ENCODE data around the gene DGKB. TPM values are rescaled to one million over a fixed set of nuclear protein-coding genes. Genes with fewer than 3 reads are reported as not detected.

The DGKB gene
- total and polyA plus RNA-seq, 7 experiments from 2014 or later: not detected

DNA sequence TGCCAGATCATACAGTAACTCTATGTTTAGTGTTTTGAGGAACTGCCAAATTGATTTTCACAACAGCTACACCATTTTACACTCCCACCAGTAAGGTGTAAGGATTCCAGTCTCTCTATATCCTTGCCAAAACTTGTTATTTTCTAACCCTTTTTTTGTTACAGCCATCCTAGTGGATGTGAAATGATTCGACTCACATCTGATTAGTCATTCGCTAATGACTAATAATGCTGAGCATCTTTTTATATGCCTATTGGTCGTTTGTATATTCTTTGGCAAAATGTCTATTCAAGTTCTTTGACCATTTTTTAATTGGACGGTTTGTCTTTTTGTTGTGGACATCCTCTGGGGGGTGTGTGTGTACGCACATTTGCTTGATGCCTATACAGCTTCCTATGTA, 142.8 kb downstream of the DGKB start:
- no peaks in the 10 kb centered on the region for H3K27me3 Mint-ChIP-seq
- H3K27me3 ChIP-seq (ENCODE audit: control insufficient read depth in 2 of 2, insufficient read depth in 2 of 2, low read length in 2 of 2): no peaks in the 10 kb centered on the region
- H3K27ac Mint-ChIP-seq: no peak overlapping the region
- H3K36me3 ChIP-seq (ENCODE audit: control insufficient read depth in 2 of 3, insufficient read depth in 3 of 3, low read length in 3 of 3): no peaks in the 10 kb centered on the region
- POLR2A ChIA-PET: no interaction called here
- H3K36me3 Mint-ChIP-seq: no peaks in the 10 kb centered on the region
- intact Hi-C loops (cut with micrococcal nuclease): no loop called here
- no peaks in the 10 kb centered on the region for H3K4me1 ChIP-seq (ENCODE audit: control insufficient read depth in 2 of 2, insufficient read depth in 2 of 2, low read length in 2 of 2)
- CTCF ChIA-PET: no interaction called here
- DNase-seq: no peak
- no peak overlapping the region for H3K27ac ChIP-seq (ENCODE audit: low read depth, low read length)
- no peak overlapping the region for H3K4me3 Mint-ChIP-seq
- no peaks in the 10 kb centered on the region for H3K9me3 ChIP-seq (ENCODE audit: control insufficient read depth in 2 of 3, low read length in 3 of 3)
- no peak overlapping the region for H3K4me3 ChIP-seq (ENCODE audit: low read length)
- peaks cover 0 to 9% (median 5%) of the 10 kb centered on the region in 11 donors for H3K9me3 Mint-ChIP-seq
- no peak for ATAC-seq
- H3K4me1 Mint-ChIP-seq: no peaks in the 10 kb centered on the region

DNA sequence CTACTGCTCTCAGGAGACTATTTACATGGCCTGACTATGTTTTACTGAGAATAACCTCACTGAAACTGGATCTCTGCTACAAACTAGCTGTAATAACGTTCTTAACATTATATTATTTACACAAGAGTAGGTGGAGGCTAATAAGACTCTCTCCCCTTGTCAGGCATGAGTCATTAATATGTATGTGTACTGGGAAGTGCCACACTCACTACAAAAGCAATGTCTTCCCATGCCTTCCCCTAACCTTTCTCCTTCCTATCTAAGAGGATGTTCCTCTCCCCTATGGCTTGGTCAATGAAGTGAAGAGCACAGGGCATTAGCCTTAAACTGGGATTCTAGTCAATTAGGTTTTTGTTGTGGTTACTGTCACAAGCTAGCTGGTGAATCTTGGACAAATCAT, 147.9 kb downstream of the DGKB start:
- no peaks in the 10 kb centered on the region for H3K4me1 ChIP-seq (ENCODE audit: control insufficient read depth in 2 of 2, insufficient read depth in 2 of 2, low read length in 2 of 2)
- H3K36me3 ChIP-seq (ENCODE audit: control insufficient read depth in 2 of 3, insufficient read depth in 3 of 3, low read length in 3 of 3): no peaks in the 10 kb centered on the region
- H3K9me3 ChIP-seq (ENCODE audit: control insufficient read depth in 2 of 3, low read length in 3 of 3): no peaks in the 10 kb centered on the region
- Mint-ChIP-seq H3K4me1 (no peaks in the 10 kb centered on the region), H3K27ac (no peak overlapping the region), H3K36me3 (no peaks in the 10 kb centered on the region), H3K9me3 (peaks cover 0 to 4% (median 0%) of the 10 kb centered on the region in 11 donors), H3K27me3 (no peaks in the 10 kb centered on the region), H3K4me3 (no peak overlapping the region)
- intact Hi-C loops (cut with micrococcal nuclease): no loop called here
- POLR2A ChIA-PET: no interaction called here
- H3K27ac ChIP-seq (ENCODE audit: low read depth, low read length): no peak overlapping the region
- no peaks in the 10 kb centered on the region for H3K27me3 ChIP-seq (ENCODE audit: control insufficient read depth in 2 of 2, insufficient read depth in 2 of 2, low read length in 2 of 2)
- no peak for ATAC-seq
- H3K4me3 ChIP-seq (ENCODE audit: low read length): no peak overlapping the region
- no peak for DNase-seq
- CTCF ChIA-PET: no interaction called here

DNA sequence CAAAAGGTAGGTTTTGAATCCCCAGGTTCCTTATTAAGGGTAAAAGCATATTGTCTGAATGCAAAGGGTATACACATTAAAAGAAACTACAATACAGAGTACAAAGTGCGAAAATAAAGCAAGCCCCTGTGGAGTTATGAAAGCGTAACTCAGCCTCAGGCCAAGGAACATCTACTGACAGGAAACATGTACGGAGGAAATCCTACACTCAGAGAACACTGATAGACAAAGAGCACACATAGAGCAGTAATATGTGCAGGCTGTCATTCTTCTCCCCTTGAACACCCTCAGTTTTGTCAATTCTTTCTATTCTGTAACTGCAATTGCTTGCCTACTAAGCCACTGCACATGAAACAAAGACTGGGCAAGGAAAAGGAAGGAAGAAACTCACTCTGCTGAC, 150.2 kb downstream of the DGKB start:
- ChIA-PET POLR2A (no interaction called here), CTCF (no interaction called here)
- ATAC-seq (no peak), DNase-seq (no peak)
- H3K4me3 Mint-ChIP-seq: no peak overlapping the region
- no peaks in the 10 kb centered on the region for H3K4me1 ChIP-seq (ENCODE audit: control insufficient read depth in 2 of 2, insufficient read depth in 2 of 2, low read length in 2 of 2)
- no peak overlapping the region for H3K4me3 ChIP-seq (ENCODE audit: low read length)
- H3K27me3 ChIP-seq (ENCODE audit: control insufficient read depth in 2 of 2, insufficient read depth in 2 of 2, low read length in 2 of 2): no peaks in the 10 kb centered on the region
- no peaks in the 10 kb centered on the region for H3K36me3 ChIP-seq (ENCODE audit: control insufficient read depth in 2 of 3, insufficient read depth in 3 of 3, low read length in 3 of 3)
- H3K27ac Mint-ChIP-seq: no peak overlapping the region
- H3K9me3 ChIP-seq (ENCODE audit: control insufficient read depth in 2 of 3, low read length in 3 of 3): no peaks in the 10 kb centered on the region
- intact Hi-C loops (cut with micrococcal nuclease): no loop called here
- no peaks in the 10 kb centered on the region for H3K4me1 Mint-ChIP-seq
- H3K9me3 Mint-ChIP-seq: peaks cover 0 to 7% (median 0%) of the 10 kb centered on the region in 11 donors
- no peaks in the 10 kb centered on the region for H3K36me3 Mint-ChIP-seq
- H3K27ac ChIP-seq (ENCODE audit: low read depth, low read length): no peak overlapping the region
- no peaks in the 10 kb centered on the region for H3K27me3 Mint-ChIP-seq

DNA sequence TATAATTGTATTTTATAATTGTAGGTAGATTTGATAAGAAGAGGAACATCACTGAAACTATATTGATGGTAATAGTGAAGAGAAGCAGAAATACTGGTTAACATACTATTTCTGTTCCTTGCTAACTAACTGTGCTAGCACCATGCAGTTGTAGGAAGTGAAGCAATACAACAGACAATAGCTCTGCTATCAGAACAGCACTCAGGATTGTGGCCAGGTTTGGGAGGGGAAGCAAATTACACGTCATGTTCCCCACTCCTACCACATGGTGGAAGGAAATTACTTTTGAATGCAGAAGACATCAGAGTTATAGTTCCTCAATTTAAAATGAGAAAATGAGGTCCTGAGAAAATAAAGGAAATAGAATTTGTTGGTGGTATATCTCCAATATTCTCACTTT, 151.1 kb downstream of the DGKB start:
- no peaks in the 10 kb centered on the region for H3K36me3 ChIP-seq (ENCODE audit: control insufficient read depth in 2 of 3, insufficient read depth in 3 of 3, low read length in 3 of 3)
- POLR2A ChIA-PET: no interaction called here
- Mint-ChIP-seq H3K27ac (no peak overlapping the region), H3K4me3 (no peak overlapping the region), H3K27me3 (no peaks in the 10 kb centered on the region), H3K36me3 (no peaks in the 10 kb centered on the region), H3K4me1 (no peaks in the 10 kb centered on the region), H3K9me3 (peaks cover 0 to 11% (median 0%) of the 10 kb centered on the region in 11 donors)
- CTCF ChIA-PET: no interaction called here
- H3K9me3 ChIP-seq (ENCODE audit: control insufficient read depth in 2 of 3, low read length in 3 of 3): no peaks in the 10 kb centered on the region
- no peak for ATAC-seq
- no peak for DNase-seq
- H3K4me3 ChIP-seq (ENCODE audit: low read length): no peak overlapping the region
- no peak overlapping the region for H3K27ac ChIP-seq (ENCODE audit: low read depth, low read length)
- H3K27me3 ChIP-seq (ENCODE audit: control insufficient read depth in 2 of 2, insufficient read depth in 2 of 2, low read length in 2 of 2): no peaks in the 10 kb centered on the region
- H3K4me1 ChIP-seq (ENCODE audit: control insufficient read depth in 2 of 2, insufficient read depth in 2 of 2, low read length in 2 of 2): no peaks in the 10 kb centered on the region
- intact Hi-C loops (cut with micrococcal nuclease): no loop called here

DNA sequence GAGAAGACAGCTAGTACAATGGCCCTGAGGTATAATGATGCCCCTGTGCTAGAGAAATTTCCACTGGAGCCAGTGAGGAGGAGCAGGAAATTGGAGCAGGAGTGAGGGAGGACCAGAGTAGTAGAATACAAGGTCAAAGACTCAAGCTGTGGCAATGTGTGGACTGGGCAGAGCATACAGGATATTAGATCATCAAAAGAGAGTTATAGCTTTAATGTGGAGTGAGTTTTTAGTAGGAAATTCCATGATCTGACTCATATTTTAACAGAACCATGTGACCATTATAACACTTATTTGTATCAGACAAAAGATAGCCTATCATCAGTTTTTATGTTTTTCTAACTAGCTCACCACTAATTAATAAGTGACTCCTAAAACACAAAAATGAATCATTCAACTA, 154.1 kb downstream of the DGKB start:
- Mint-ChIP-seq H3K36me3 (no peaks in the 10 kb centered on the region), H3K4me3 (no peak overlapping the region), H3K27me3 (no peaks in the 10 kb centered on the region), H3K9me3 (peaks cover 0 to 24% (median 8%) of the 10 kb centered on the region in 11 donors), H3K27ac (no peak overlapping the region), H3K4me1 (no peaks in the 10 kb centered on the region)
- no peaks in the 10 kb centered on the region for H3K4me1 ChIP-seq (ENCODE audit: control insufficient read depth in 2 of 2, insufficient read depth in 2 of 2, low read length in 2 of 2)
- H3K36me3 ChIP-seq (ENCODE audit: control insufficient read depth in 2 of 3, insufficient read depth in 3 of 3, low read length in 3 of 3): no peaks in the 10 kb centered on the region
- no peak overlapping the region for H3K4me3 ChIP-seq (ENCODE audit: low read length)
- H3K27me3 ChIP-seq (ENCODE audit: control insufficient read depth in 2 of 2, insufficient read depth in 2 of 2, low read length in 2 of 2): no peaks in the 10 kb centered on the region
- POLR2A ChIA-PET: no interaction called here
- ATAC-seq: no peak
- intact Hi-C loops (cut with micrococcal nuclease): no loop called here
- no peak overlapping the region for H3K27ac ChIP-seq (ENCODE audit: low read depth, low read length)
- H3K9me3 ChIP-seq (ENCODE audit: control insufficient read depth in 2 of 3, low read length in 3 of 3): peaks cover 0 to 5% (median 0%) of the 10 kb centered on the region in 3 experiments
- CTCF ChIA-PET: no interaction called here
- no peak for DNase-seq

DNA sequence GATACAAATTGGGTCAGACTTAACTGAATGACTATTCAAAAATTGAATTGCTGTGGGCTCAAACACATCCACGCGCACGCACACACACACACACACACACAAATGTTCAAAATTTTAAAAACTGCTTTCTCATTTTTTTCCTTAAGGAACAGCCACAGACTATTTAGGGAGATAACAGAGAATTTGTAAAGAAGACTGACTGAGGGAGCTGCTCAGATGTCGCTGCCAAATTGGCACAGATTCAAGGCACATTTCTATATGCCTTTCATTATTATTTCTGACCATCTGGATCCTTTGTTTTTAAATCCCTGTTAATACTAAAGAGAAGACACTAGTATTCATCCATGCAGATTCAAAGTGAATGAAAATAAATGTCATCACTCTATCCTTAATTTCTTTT, 154.8 kb downstream of the DGKB start:
- no peaks in the 10 kb centered on the region for H3K27me3 ChIP-seq (ENCODE audit: control insufficient read depth in 2 of 2, insufficient read depth in 2 of 2, low read length in 2 of 2)
- no peaks in the 10 kb centered on the region for H3K36me3 ChIP-seq (ENCODE audit: control insufficient read depth in 2 of 3, insufficient read depth in 3 of 3, low read length in 3 of 3)
- Mint-ChIP-seq H3K27me3 (no peaks in the 10 kb centered on the region), H3K4me1 (no peaks in the 10 kb centered on the region), H3K9me3 (peaks cover 0 to 31% (median 11%) of the 10 kb centered on the region in 11 donors), H3K27ac (no peak overlapping the region), H3K4me3 (no peak overlapping the region), H3K36me3 (no peaks in the 10 kb centered on the region)
- ChIA-PET CTCF (no interaction called here), POLR2A (no interaction called here)
- peaks cover 0 to 5% (median 0%) of the 10 kb centered on the region in 3 experiments for H3K9me3 ChIP-seq (ENCODE audit: control insufficient read depth in 2 of 3, low read length in 3 of 3)
- H3K4me3 ChIP-seq (ENCODE audit: low read length): no peak overlapping the region
- H3K27ac ChIP-seq (ENCODE audit: low read depth, low read length): no peak overlapping the region
- ATAC-seq: no peak
- DNase-seq: no peak
- intact Hi-C loops (cut with micrococcal nuclease): no loop called here
- no peaks in the 10 kb centered on the region for H3K4me1 ChIP-seq (ENCODE audit: control insufficient read depth in 2 of 2, insufficient read depth in 2 of 2, low read length in 2 of 2)

DNA sequence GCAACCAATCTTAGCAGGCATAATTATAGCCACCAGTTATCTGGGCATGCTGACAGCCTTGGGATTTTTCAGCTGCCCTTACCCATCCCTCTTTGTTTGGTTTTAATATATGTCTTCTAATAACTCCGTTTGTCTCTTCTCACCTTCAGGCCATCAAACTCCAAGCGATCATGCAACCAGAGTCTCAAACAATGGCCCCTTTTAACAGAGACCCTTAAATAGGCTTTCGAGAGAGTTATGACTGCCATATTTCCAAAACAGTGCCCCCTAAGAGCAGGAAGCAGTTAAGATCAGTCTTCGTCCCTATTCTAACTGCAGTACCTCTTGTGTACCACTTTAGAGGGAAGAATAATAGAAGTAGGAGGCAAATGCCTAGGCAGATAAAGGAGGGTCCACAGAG, 157.5 kb downstream of the DGKB start:
- Histone ChIP-seq H3K9me3 (ENCODE audit: control insufficient read depth in 2 of 3, low read length in 3 of 3) (peaks cover 0 to 5% (median 0%) of the 10 kb centered on the region in 3 experiments), H3K4me3 (ENCODE audit: low read length) (no peak overlapping the region), H3K36me3 (ENCODE audit: control insufficient read depth in 2 of 3, insufficient read depth in 3 of 3, low read length in 3 of 3) (no peaks in the 10 kb centered on the region), H3K4me1 (ENCODE audit: control insufficient read depth in 2 of 2, insufficient read depth in 2 of 2, low read length in 2 of 2) (no peaks in the 10 kb centered on the region), H3K27me3 (ENCODE audit: control insufficient read depth in 2 of 2, insufficient read depth in 2 of 2, low read length in 2 of 2) (no peaks in the 10 kb centered on the region), H3K27ac (ENCODE audit: low read depth, low read length) (no peak overlapping the region)
- no peak for DNase-seq
- peaks cover 0 to 46% (median 16%) of the 10 kb centered on the region in 11 donors for H3K9me3 Mint-ChIP-seq
- POLR2A ChIA-PET: no interaction called here
- H3K36me3 Mint-ChIP-seq: no peaks in the 10 kb centered on the region
- CTCF ChIA-PET: no interaction called here
- no peaks in the 10 kb centered on the region for H3K27me3 Mint-ChIP-seq
- no peaks in the 10 kb centered on the region for H3K4me1 Mint-ChIP-seq
- no peak overlapping the region for H3K27ac Mint-ChIP-seq
- H3K4me3 Mint-ChIP-seq: no peak overlapping the region
- no peak for ATAC-seq
- intact Hi-C loops (cut with micrococcal nuclease): no loop called here

Data from naive thymus-derived CD4-positive, alpha-beta T cell (primary cell).